Right cardiac atrium (tissue), 5 donors: ENCODE results near the gene DRC3. TPM values are rescaled to one million over a fixed set of nuclear protein-coding genes. Genes with fewer than 3 reads are reported as not detected.
A peak's percentile ranks its signal among the peaks of the same experiment; 100 is the strongest.

Source experiments
- ATAC-seq, 2 donors: fragments of 200-7000 bp; cut with Tn5 transposase; one replicate each; pipeline versions ENCODE4 v1.8.0 to v1.9.1; 2020; ENCODE audit warnings: moderate library complexity in 2 of 2, mild to moderate bottlenecking in 1 of 2
- DNase-seq, 3 donors: peaks; one replicate each; pipeline ENCODE4 v3.0.0-alpha.2; 2020
- H3K27ac ChIP-seq: one replicate; pipeline ENCODE4 v1.5.1; 2013; ENCODE audit warnings: mild to moderate bottlenecking, low read length, control low read depth, moderate library complexity
- H3K27me3 ChIP-seq: one replicate; pipeline ENCODE4 v1.6.1; 2013; ENCODE audit not compliant: control insufficient read depth, insufficient read depth
- H3K4me1 ChIP-seq: one replicate; pipeline ENCODE4 v1.6.1; 2013; ENCODE audit warnings: low read length; ENCODE audit not compliant: control insufficient read depth, insufficient read depth
- H3K4me3 ChIP-seq: one replicate; pipeline ENCODE4 v1.5.1; 2013; ENCODE audit warnings: low read length, control low read depth
- H3K9me3 ChIP-seq: one replicate; pipeline ENCODE4 v1.6.1; 2013; ENCODE audit warnings: low read length; ENCODE audit not compliant: control insufficient read depth
- WGBS: extraction: QIAGEN DNeasy Blood & Tissue Kit; methylation state at CpG from one replicate; pipeline ENCODE4 v1.1.7; 2013; 5-methylcytosine and 5-hydroxymethylcytosine counted together
- intact Hi-C, 4 donors: fragments of 100-400 bp; cut with DNase I; formaldehyde crosslinking; loops; one replicate each; pipeline versions ENCODE4 v1.11.0 to v1.14.0; 2022 to 2023
- polyA plus RNA-seq: library from polyadenylated mRNA; stranded (reverse); fragments of 200-250 nt; gene quantifications from one replicate; pipeline ENCODE4 v1.2.3, GENCODE V29; 2013
- total RNA-seq, 4 donors: library from RNA; stranded (reverse); fragmentation: NEBNext Ultra II Directional; extraction: Animal tissue kit (Norgen Biotek cat#: 25700); gene quantifications; one replicate each; pipeline ENCODE4 v1.2.1, GENCODE V29; 2021
- donor health status: healthy with polysubstance abuse.
- donor health status: DM: no; HTN: yes; CAD: no.
- donor health status: DM: no; HTN: no; CAD: no.
- donor health status: DM: no; HTN: yes; CAD: no; lungs with severe emphysema.
- donor health status: DM: yes; HTN: yes; CAD: no.

Gene DRC3
- total and polyA plus RNA-seq, 5 donors: 1.4 to 3.2 (median 1.8) TPM

DNA sequence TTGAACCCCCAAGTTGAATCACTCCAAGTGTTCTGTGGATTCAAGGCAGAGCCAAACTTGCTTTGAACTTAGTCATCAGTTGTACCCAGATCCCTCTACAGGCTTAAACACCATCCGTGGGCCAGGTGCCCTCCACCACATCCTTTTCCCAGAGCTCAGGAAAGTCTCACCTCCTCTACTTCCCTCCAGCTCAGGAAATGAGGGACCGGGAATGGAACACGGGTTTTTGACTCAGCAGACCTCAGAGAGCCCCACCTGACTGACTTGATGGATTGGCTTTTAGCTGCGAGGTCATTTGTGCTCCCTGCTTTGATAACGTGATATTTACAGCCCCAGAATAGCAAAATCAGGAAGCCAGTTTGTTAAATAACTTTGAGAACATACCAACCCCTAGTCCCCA lies 86.6 kb downstream of the DRC3 start:
- intact Hi-C loops: no loop called here
- ATAC-seq (no peak), DNase-seq (no peak)
- Histone ChIP-seq H3K4me1 (no peaks in the 10 kb centered on the region), H3K27me3 (no peaks in the 10 kb centered on the region), H3K27ac (no peak overlapping the region), H3K4me3 (no peak overlapping the region), H3K9me3 (no peaks in the 10 kb centered on the region)
- WGBS: 69% methylated on average over 5 of the region's 5 CpGs

DNA sequence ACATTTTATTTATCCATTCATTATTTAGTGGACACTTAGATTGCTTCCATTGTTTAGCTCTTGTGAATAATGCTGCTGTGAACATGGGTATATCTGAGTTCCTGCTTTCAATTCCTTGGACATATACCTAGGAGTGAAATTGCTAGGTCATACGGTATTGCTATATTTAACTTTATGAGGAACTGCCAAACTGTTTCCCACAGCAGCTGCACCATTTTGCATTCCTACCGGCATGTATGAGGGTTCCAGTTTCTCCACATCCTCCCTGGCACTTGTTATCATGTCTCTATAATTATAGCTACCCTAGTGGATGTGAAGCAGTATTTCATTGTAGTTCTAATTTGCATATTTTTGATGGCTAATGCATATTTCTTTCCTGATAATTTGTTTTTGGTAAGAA lies 91.4 kb downstream of the DRC3 start:
- no peaks in the 10 kb centered on the region for H3K27me3 ChIP-seq
- intact Hi-C loops: no loop called here
- no peak for ATAC-seq
- H3K4me1 ChIP-seq: no peaks in the 10 kb centered on the region
- 39% methylated on average over 2 of the region's 2 CpGs for WGBS
- no peak overlapping the region for H3K4me3 ChIP-seq
- DNase-seq: no peak
- H3K27ac ChIP-seq: no peak overlapping the region
- H3K9me3 ChIP-seq: no peaks in the 10 kb centered on the region

DNA sequence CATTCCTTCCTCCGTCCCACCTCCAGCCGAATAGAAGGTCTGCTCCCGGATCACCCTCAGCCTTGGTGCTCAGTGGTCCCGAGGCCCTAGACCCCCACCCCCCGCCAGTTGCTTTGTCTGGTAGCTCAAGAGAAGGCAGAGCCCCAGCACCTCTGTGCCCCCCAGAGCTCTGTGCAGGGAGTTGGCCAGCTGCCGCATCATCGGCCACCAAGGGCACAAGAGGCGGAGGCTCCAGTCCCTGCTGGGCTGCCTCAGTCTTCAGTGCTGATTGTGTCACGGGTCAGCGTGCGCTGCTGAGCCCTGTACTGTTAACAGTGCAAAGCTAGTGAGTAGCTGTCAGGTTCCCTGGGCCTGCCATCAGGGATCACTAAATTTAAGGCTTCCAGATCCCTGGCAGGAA lies 92.9 kb downstream of the DRC3 start:
- no peaks in the 10 kb centered on the region for H3K4me1 ChIP-seq
- no peaks in the 10 kb centered on the region for H3K9me3 ChIP-seq
- intact Hi-C loops: no loop called here
- no peak overlapping the region for H3K27ac ChIP-seq
- no peaks in the 10 kb centered on the region for H3K27me3 ChIP-seq
- 95% methylated on average over 11 of the region's 11 CpGs for WGBS
- peak in 1 of 2 donors; percentile 11 for ATAC-seq
- H3K4me3 ChIP-seq: no peak overlapping the region
- no peak for DNase-seq

Other genes with a start within 250 kb of the DRC3 start
- gene SREBF1, start 135.9 kb upstream of the DRC3 start, total RNA-seq: 10 to 100 TPM; 28.7 to 41.6 (median 36.2) TPM
- gene SREBF1, start 135.9 kb upstream of the DRC3 start, polyA plus RNA-seq: 45.7 TPM
- gene TOM1L2, start 462 bp upstream of the DRC3 start, total RNA-seq: 100 to 1,000 TPM; 196 to 248 (median 227) TPM
- gene TOM1L2, start 462 bp upstream of the DRC3 start, polyA plus RNA-seq: 176 TPM
- 10 to 100 TPM; 22.0 to 31.6 (median 29.3) TPM for gene ATPAF2, start 66.3 kb downstream of the DRC3 start, total RNA-seq
- gene ATPAF2, start 66.3 kb downstream of the DRC3 start, polyA plus RNA-seq: 33.6 TPM
- gene GID4, start 66.5 kb downstream of the DRC3 start, total RNA-seq: 10 to 100 TPM; 13.8 to 20.7 (median 15.5) TPM
- gene GID4, start 66.5 kb downstream of the DRC3 start, polyA plus RNA-seq: 8.1 TPM
- gene DRG2, start 115.1 kb downstream of the DRC3 start, total RNA-seq: 10 to 100 TPM; 20.1 to 22.3 (median 21.5) TPM
- 22.1 TPM for gene DRG2, start 115.1 kb downstream of the DRC3 start, polyA plus RNA-seq
- under 1 TPM; 0.34 to 0.67 (median 0.53) TPM for gene MYO15A, start 135.9 kb downstream of the DRC3 start, total RNA-seq
- gene MYO15A, start 135.9 kb downstream of the DRC3 start, polyA plus RNA-seq: 0.63 TPM
- 100 to 1,000 TPM; 180 to 195 (median 185) TPM for gene ALKBH5, start 211.0 kb downstream of the DRC3 start, total RNA-seq
- 112 TPM for gene ALKBH5, start 211.0 kb downstream of the DRC3 start, polyA plus RNA-seq